ENCODE results near the gene ACVR1C.

Gene ACVR1C

GRCh38 chr2:157661776-157662175 is 33.1 kb upstream of the ACVR1C start:
- Histone ChIP-seq H3K9ac (ENCODE audit: low read length) (no peak overlapping the region), H3K79me2 (ENCODE audit: low read length) (no peaks in the 10 kb centered on the region), H3K36me3 (replicated peaks; ENCODE audit: low read depth, low read length) (no peaks in the 10 kb centered on the region), H3K4me2 (ENCODE audit: low read length) (no peak overlapping the region), H2AFZ (ENCODE audit: low read depth, low read length) (no peak overlapping the region), H3K4me1 (ENCODE audit: low read length) (no peaks in the 10 kb centered on the region), H3K4me3 (ENCODE audit: low read length) (no peak overlapping the region), H3K27ac (ENCODE audit: low read length) (no peak overlapping the region), H3K9me3 (ENCODE audit: insufficient read depth, low read length) (no peaks in the 10 kb centered on the region), H3K27me3 (ENCODE audit: low read depth, low read length) (no peaks in the 10 kb centered on the region), H4K20me1 (ENCODE audit: insufficient read depth, low read length) (no peaks in the 10 kb centered on the region)
- TF ChIP-seq EZH2phosphoT487 (IDR thresholded peaks at IDR 0.05; ENCODE audit: low read depth), result no peak
- no peak for TF ChIP-seq CTCF (IDR thresholded peaks at IDR 0.05; ENCODE audit: low read depth, low read length)

GRCh38 chr2:157657858-157658257 is 29.2 kb upstream of the ACVR1C start:
- no peak overlapping the region for H3K9ac ChIP-seq (ENCODE audit: low read length)
- no peaks in the 10 kb centered on the region for H3K36me3 ChIP-seq (replicated peaks; ENCODE audit: low read depth, low read length)
- no peaks in the 10 kb centered on the region for H4K20me1 ChIP-seq (ENCODE audit: insufficient read depth, low read length)
- TF ChIP-seq EZH2phosphoT487 (IDR thresholded peaks at IDR 0.05; ENCODE audit: low read depth), result no peak
- TF ChIP-seq CTCF (IDR thresholded peaks at IDR 0.05; ENCODE audit: low read depth, low read length), result no peak
- H3K79me2 ChIP-seq (ENCODE audit: low read length), result no peaks in the 10 kb centered on the region
- no peak overlapping the region for H3K27ac ChIP-seq (ENCODE audit: low read length)
- H3K9me3 ChIP-seq (ENCODE audit: insufficient read depth, low read length), result no peaks in the 10 kb centered on the region
- H3K27me3 ChIP-seq (ENCODE audit: low read depth, low read length), result no peaks in the 10 kb centered on the region
- H3K4me1 ChIP-seq (ENCODE audit: low read length), result no peaks in the 10 kb centered on the region
- H3K4me3 ChIP-seq (ENCODE audit: low read length), result no peak overlapping the region
- no peak overlapping the region for H2AFZ ChIP-seq (ENCODE audit: low read depth, low read length)
- no peak overlapping the region for H3K4me2 ChIP-seq (ENCODE audit: low read length)

GRCh38 chr2:157657101-157657500 is 28.4 kb upstream of the ACVR1C start:
- Histone ChIP-seq H3K27me3 (ENCODE audit: low read depth, low read length) (no peaks in the 10 kb centered on the region), H3K27ac (ENCODE audit: low read length) (no peak overlapping the region), H3K4me1 (ENCODE audit: low read length) (no peaks in the 10 kb centered on the region), H3K9ac (ENCODE audit: low read length) (no peak overlapping the region), H3K9me3 (ENCODE audit: insufficient read depth, low read length) (no peaks in the 10 kb centered on the region), H3K4me3 (ENCODE audit: low read length) (no peak overlapping the region), H4K20me1 (ENCODE audit: insufficient read depth, low read length) (no peaks in the 10 kb centered on the region), H3K79me2 (ENCODE audit: low read length) (no peaks in the 10 kb centered on the region), H3K36me3 (replicated peaks; ENCODE audit: low read depth, low read length) (no peaks in the 10 kb centered on the region), H2AFZ (ENCODE audit: low read depth, low read length) (no peak overlapping the region), H3K4me2 (ENCODE audit: low read length) (no peak overlapping the region)
- TF ChIP-seq CTCF (IDR thresholded peaks at IDR 0.05; ENCODE audit: low read depth, low read length) (no peak), EZH2phosphoT487 (IDR thresholded peaks at IDR 0.05; ENCODE audit: low read depth) (no peak)

GRCh38 chr2:157644776-157645175 is 16.1 kb upstream of the ACVR1C start:
- no peak overlapping the region for H3K9ac ChIP-seq (ENCODE audit: low read length)
- TF ChIP-seq CTCF (IDR thresholded peaks at IDR 0.05; ENCODE audit: low read depth, low read length), result no peak
- no peak for TF ChIP-seq EZH2phosphoT487 (IDR thresholded peaks at IDR 0.05; ENCODE audit: low read depth)
- H3K79me2 ChIP-seq (ENCODE audit: low read length), result no peaks in the 10 kb centered on the region
- H3K27ac ChIP-seq (ENCODE audit: low read length), result no peak overlapping the region
- no peak overlapping the region for H3K4me3 ChIP-seq (ENCODE audit: low read length)
- no peaks in the 10 kb centered on the region for H3K4me1 ChIP-seq (ENCODE audit: low read length)
- H4K20me1 ChIP-seq (ENCODE audit: insufficient read depth, low read length), result no peaks in the 10 kb centered on the region
- H3K36me3 ChIP-seq (replicated peaks; ENCODE audit: low read depth, low read length), result no peaks in the 10 kb centered on the region
- H3K27me3 ChIP-seq (ENCODE audit: low read depth, low read length), result no peaks in the 10 kb centered on the region
- no peak overlapping the region for H2AFZ ChIP-seq (ENCODE audit: low read depth, low read length)
- H3K9me3 ChIP-seq (ENCODE audit: insufficient read depth, low read length), result no peaks in the 10 kb centered on the region
- no peak overlapping the region for H3K4me2 ChIP-seq (ENCODE audit: low read length)
